GM21786 (cell line): ENCODE data around the gene CFAP221.

Experiments
- ATAC-seq: cut with Tn5 transposase; IDR thresholded peaks from one replicate; pipeline ENCODE4 v1.9.1; 2021; ENCODE audit not compliant: unreplicated experiment

The CFAP221 gene

GRCh38 chr2:119697290-119698020 lies 153.2 kb downstream of the CFAP221 start:
- peak; percentile 82 for ATAC-seq

DNA sequence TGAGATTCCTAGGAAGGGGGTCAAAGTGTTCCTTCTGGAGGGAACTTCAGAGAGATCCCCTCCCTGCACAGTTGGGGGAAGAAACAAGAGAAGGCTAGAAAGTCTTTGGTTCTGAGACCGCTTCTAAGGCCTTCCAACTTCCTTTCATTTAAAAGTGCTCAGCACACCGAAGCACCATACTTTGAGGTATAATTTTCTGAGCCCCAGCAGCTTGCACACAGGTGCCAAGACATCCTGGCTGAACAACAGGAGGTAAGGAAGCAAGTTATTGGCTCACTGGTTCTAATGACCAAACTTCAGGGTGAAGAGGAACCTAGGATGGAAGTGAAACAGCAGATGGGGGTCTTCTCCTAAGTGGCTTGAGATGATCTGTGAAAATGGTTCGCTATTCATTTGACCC lies 154.0 kb downstream of the CFAP221 start:
- ATAC-seq = no peak

DNA sequence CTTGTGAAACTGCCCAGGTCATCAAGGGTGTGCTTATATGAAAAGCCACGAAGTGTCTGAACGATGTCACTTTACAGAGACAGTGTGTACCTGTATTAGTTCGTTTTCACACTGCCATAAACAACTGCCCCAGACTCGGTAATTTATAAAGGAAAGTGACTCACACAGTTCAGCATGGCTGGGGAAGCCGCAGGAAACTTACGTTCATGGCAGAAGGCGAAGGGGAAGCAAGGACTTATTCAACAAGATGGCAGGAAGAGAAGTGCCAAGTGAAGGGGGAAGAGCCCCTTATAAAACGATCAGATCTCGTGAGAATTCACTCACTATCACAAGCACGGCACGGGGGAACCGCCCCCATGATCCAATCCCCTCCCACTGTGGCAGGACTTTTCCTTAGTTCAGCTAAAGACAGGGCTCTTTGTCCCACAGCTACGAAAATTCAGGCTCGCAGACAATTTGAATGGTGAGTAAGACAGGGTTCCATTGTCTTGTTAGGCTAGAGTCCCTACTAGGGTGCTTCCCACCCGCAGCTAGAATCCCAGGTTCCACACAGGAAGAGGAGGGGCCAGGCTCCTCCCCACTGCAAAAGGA lies 154.9 kb downstream of the CFAP221 start:
- ATAC-seq = no peak

DNA sequence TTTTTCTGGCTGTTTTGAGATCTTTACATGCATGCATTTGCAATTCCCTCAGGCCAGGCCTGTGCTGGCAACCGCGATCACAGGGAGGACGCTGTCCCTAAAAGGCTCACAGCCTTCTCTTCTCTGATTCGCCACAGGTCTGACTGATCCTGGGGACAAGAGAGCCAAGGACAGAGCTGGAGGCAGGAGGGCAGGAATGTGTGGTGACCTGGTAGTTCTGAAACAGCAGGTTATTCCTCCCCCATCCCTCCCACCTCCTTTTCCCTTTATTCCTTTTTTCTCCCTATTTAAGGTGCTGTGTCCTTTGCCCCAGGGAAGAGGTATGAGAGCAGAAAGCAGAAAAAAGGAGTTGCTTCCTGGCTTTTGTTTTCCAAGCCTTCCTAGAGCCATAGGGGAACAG lies 156.6 kb downstream of the CFAP221 start:
- no peak for ATAC-seq

DNA sequence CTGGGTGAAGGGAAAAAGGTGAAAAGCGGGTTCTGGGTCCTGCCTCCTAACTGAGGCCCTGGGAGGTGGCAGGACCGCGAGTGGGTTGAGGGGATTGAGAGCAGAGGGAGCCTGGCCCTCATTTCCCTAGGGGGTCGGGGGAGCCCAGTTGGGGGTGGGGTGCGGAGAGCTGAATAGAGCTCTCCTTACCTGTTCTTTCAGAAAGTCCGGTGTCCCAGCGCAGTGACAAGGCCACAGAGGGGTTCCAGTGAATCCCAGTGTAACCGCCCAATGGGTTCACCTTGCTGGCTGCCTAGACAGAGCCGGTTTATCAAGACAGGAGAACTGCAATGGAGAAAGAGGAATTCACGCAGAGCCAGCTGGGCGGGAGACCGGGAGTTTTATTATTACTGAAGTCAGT lies 157.1 kb downstream of the CFAP221 start:
- no peak for ATAC-seq

DNA sequence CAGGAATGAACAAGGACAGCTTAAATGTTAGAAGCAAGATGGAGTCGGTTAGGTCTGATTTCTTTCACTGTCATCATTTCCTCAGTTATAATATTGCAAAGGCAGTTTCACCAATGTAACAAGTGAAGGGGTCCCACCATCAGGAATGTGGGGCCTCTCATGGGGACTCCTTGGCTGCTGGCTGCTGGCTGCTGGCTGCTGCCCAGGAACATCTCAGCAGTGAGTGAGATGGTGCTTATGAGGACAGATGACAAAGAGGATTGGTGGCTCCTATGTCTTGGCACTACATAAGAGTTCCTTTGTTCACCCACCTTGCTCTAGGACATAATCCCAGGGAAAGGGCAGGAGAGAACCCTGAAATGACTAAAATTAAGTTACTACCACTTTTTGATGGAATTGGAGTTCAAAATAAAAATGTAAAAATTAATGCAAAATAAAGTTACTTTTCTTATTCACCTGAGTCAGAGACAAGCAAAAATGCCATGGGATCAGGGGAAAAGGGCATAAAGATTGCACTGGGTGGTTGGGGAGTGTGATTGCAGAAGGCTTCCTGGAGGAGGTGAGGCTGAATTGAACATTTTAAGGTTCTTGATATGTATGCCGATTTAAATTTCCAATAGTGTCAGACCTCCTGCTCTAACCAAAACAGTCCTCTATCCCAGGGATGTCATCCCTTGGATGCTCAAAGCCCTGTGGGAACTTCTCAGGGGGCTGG lies 158.1 kb downstream of the CFAP221 start:
- no peak for ATAC-seq

GRCh38 chr2:119702918-119703401 lies 158.7 kb downstream of the CFAP221 start:
- ATAC-seq = peak; percentile 81

GRCh38 chr2:119703526-119703925 lies 159.3 kb downstream of the CFAP221 start:
- ATAC-seq = no peak

DNA sequence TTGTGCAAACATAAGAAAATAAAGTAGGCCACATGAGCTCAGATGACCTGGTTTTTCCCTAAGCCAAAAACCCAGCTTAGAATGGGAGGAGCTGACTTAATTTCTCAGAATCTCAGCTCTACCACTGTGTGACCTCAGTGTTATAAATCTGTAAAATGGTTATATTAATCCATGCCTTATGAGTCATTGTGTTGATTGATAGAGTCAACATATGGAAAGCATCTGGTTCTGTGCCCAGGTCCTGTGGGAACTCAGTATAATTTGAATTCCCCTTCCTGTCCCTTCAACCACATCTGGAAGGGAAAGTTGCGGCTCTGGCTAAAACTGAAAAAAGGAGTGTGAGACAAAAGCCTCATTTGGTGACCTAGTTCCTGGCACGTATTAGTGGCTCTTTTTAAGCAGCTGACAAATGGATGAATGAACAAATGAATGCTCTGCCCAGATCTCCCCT lies 160.4 kb downstream of the CFAP221 start:
- ATAC-seq = no peak

DNA sequence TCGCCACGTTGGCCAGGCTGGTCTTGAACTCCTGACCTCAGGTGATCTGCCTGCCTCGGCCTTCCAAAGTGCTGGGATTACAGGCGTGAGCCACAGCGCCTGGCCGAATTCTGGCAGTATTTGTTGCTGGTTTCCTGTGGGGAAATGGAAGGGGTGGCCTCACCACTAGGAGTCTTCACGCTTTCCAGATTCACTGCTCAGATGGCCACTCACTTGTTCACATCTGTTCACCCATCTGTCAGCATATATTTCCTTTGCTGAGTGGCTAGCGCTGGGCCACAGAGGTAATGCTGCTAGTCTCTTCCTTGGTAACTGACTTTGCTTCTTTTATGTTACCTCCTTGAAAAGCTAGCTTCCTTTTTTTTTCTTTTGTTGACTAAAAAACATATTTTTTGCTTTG lies 162.0 kb downstream of the CFAP221 start:
- no peak for ATAC-seq
